ENCODE measurements around the gene CHD9NB. TPM values are rescaled to one million over a fixed set of nuclear protein-coding genes. Genes with fewer than 3 reads are reported as not detected.
"Not testable (repeated sequence)": the region's sequence is repeated elsewhere in the genome, so short reads cannot be mapped to it uniquely, and the experiment has no call there.

CHD9NB gene
- total RNA-seq, 1 donor from 2014 or later, result 0.26 TPM

GRCh38 chr16:53042235-53042701 is 10.4 kb downstream of the CHD9NB start:
- DNase-seq (ENCODE audit: low read depth) (no peak), FAIRE-seq (no peak)
- Histone ChIP-seq H3K27me3 (ENCODE audit: control insufficient read depth, insufficient read depth, low read length) (no peaks in the 10 kb centered on the region), H3K36me3 (ENCODE audit: control insufficient read depth, insufficient read depth, low read length) (no peaks in the 10 kb centered on the region), H3K4me3 (ENCODE audit: low read depth, low read length) (no peak overlapping the region)
- no peak for TF ChIP-seq CTCF (IDR thresholded peaks at IDR 0.05; ENCODE audit: insufficient read depth, low read length, severe bottlenecking)

GRCh38 chr16:53041320-53042051 is 11.2 kb downstream of the CHD9NB start:
- Histone ChIP-seq H3K27me3 (ENCODE audit: control insufficient read depth, insufficient read depth, low read length) (no peaks in the 10 kb centered on the region), H3K36me3 (ENCODE audit: control insufficient read depth, insufficient read depth, low read length) (no peaks in the 10 kb centered on the region), H3K4me3 (ENCODE audit: low read depth, low read length) (no peak overlapping the region)
- DNase-seq (ENCODE audit: low read depth) (peak; percentile 89), FAIRE-seq (peak; percentile 52)
- TF ChIP-seq CTCF (IDR thresholded peaks at IDR 0.05; ENCODE audit: insufficient read depth, low read length, severe bottlenecking), result no peak

- no peak overlapping the region for H3K4me3 ChIP-seq (ENCODE audit: low read depth, low read length)
- no peak for TF ChIP-seq CTCF (IDR thresholded peaks at IDR 0.05; ENCODE audit: insufficient read depth, low read length, severe bottlenecking)
- no peak for FAIRE-seq
These were observed 11.9 kb downstream of the CHD9NB start for GRCh38 chr16:53040788-53041187.

GRCh38 chr16:53036711-53037110 is 16.0 kb downstream of the CHD9NB start:
- not testable (repeated sequence) for H3K36me3 ChIP-seq (ENCODE audit: control insufficient read depth, insufficient read depth, low read length); H3K27me3 ChIP-seq (ENCODE audit: control insufficient read depth, insufficient read depth, low read length); H3K4me3 ChIP-seq (ENCODE audit: low read depth, low read length); DNase-seq (ENCODE audit: low read depth); FAIRE-seq

More at GRCh38 chr16:53040788-53041187, 11.9 kb downstream of the CHD9NB start:
- no peaks in the 10 kb centered on the region for H3K36me3 ChIP-seq (ENCODE audit: control insufficient read depth, insufficient read depth, low read length)
- no peaks in the 10 kb centered on the region for H3K27me3 ChIP-seq (ENCODE audit: control insufficient read depth, insufficient read depth, low read length)
- DNase-seq (ENCODE audit: low read depth), result no peak

- TF ChIP-seq CTCF (IDR thresholded peaks at IDR 0.05; ENCODE audit: insufficient read depth, low read length, severe bottlenecking), result no peak
- FAIRE-seq (no peak), DNase-seq (ENCODE audit: low read depth) (no peak)
These were observed 16.6 kb downstream of the CHD9NB start for GRCh38 chr16:53036066-53036465.

GRCh38 chr16:53035176-53035942 is 17.3 kb downstream of the CHD9NB start:
- Histone ChIP-seq H3K27me3 (ENCODE audit: control insufficient read depth, insufficient read depth, low read length) (no peaks in the 10 kb centered on the region), H3K4me3 (ENCODE audit: low read depth, low read length) (no peak overlapping the region), H3K36me3 (ENCODE audit: control insufficient read depth, insufficient read depth, low read length) (no peaks in the 10 kb centered on the region)
- TF ChIP-seq CTCF (IDR thresholded peaks at IDR 0.05; ENCODE audit: insufficient read depth, low read length, severe bottlenecking), result no peak
- no peak for DNase-seq (ENCODE audit: low read depth)
- FAIRE-seq, result no peak

More at GRCh38 chr16:53036066-53036465, 16.6 kb downstream of the CHD9NB start:
- no peak overlapping the region for H3K4me3 ChIP-seq (ENCODE audit: low read depth, low read length)
- H3K36me3 ChIP-seq (ENCODE audit: control insufficient read depth, insufficient read depth, low read length), result no peaks in the 10 kb centered on the region
- H3K27me3 ChIP-seq (ENCODE audit: control insufficient read depth, insufficient read depth, low read length), result no peaks in the 10 kb centered on the region

Measured in bronchial epithelial cell (primary cell).